Measurements from ENCODE around the gene CACNA1B.

GRCh38 chr9:138044485-138045383, 167.2 kb downstream of the CACNA1B start:
- TF ChIP-seq CTCF (conservative IDR thresholded peaks at IDR 0.05 in 1 of 2, IDR thresholded peaks at IDR 0.05 in 1 of 2; ENCODE audit: extremely low read depth in 1 of 2, insufficient read depth in 1 of 2, low read depth in 1 of 2, low read length in 2 of 2): no peak
- TF ChIP-seq EZH2 (IDR thresholded peaks at IDR 0.05; ENCODE audit: borderline replicate concordance, low read length): no peak

All from mammary epithelial cell (primary cell).